GM12878 (cell line): ENCODE results near the gene SEMA4C. TPM values are rescaled to one million over a fixed set of nuclear protein-coding genes. Genes with fewer than 3 reads are reported as not detected.
"Not testable (repeated sequence)": the region's sequence is repeated elsewhere in the genome, so short reads cannot be mapped to it uniquely, and the experiment has no call there.

ENCODE experiments used
- ATAC-seq: fragments of 200-7000 bp; cut with Tn5 transposase; 3 replicates; pipeline ENCODE4 v1.9.1; 2020; ENCODE audit warnings: mild to moderate bottlenecking, moderate library complexity
- BruUV-seq: library from RNA; stranded (reverse); fragments of 400-500 nt; replicated peaks from 2 replicates; lab custom pipeline; 2021; lab: Mats Ljungman, UMichigan
- CTCF ChIA-PET: fragments of 300-600 bp; sonication (Branson Sonifier 250); formaldehyde crosslinking; extraction: SDS; loops from one replicate; lab custom pipeline; 2021; ENCODE audit warnings: inconsistent platforms; lab: Yijun Ruan, JAX
- POLR2A ChIA-PET: fragments of 350-600 bp; formaldehyde crosslinking; extraction: SDS; loops from one replicate; lab custom pipeline; 2021; ENCODE audit warnings: inconsistent platforms; lab: Charles Lee
- RAD21 ChIA-PET: fragments of 300-600 bp; sonication (Branson Sonifier 250); formaldehyde crosslinking; loops from one replicate; lab custom pipeline; 2023; ENCODE audit warnings: antibody characterized with exemption; ENCODE audit not compliant: unreplicated experiment; lab: Charles Lee
- SMC1A ChIA-PET: fragments of 300-600 bp; sonication (Branson Sonifier 250); formaldehyde crosslinking; loops from one replicate; lab custom pipeline; 2023; ENCODE audit not compliant: unreplicated experiment, uncharacterized antibody; lab: Charles Lee
- DNase-seq: peaks from one replicate; pipeline ENCODE4 v3.0.0-alpha.2; 2011; ENCODE audit warnings: low read depth, low spot score
- FAIRE-seq: peaks from 3 replicates; lab custom pipeline; 2011; peaks lifted over from hg19 to GRCh38; lab: Jason Lieb, UNC
- H2AFZ ChIP-seq: 2 replicates; pipeline ENCODE4 v1.6.0; 2011; ENCODE audit warnings: low read depth, low read length, control low read depth; ENCODE audit not compliant: control insufficient read depth
- H3K27ac ChIP-seq: 2 replicates; pipeline ENCODE4 v1.5.1; 2011; ENCODE audit warnings: control low read depth; ENCODE audit not compliant: control insufficient read depth, insufficient read depth
- H3K27me3 ChIP-seq, 2 experiments: replicated peaks in 1 of 2; 2 replicates each; pipeline versions ENCODE4 v1.6.0 to v1.6.1; 2011; ENCODE audit warnings: low read length in 1 of 2; ENCODE audit not compliant: control insufficient read depth in 2 of 2, insufficient read depth in 2 of 2
- H3K36me3 ChIP-seq, 2 experiments: 2 replicates each; pipeline ENCODE4 v1.5.1; 2011; ENCODE audit warnings: low read length in 1 of 2; ENCODE audit not compliant: control insufficient read depth in 2 of 2, insufficient read depth in 2 of 2
- H3K4me1 ChIP-seq: 2 replicates; pipeline ENCODE4 v1.6.1; 2011; ENCODE audit warnings: mild to moderate bottlenecking, low read length, moderate library complexity, mixed read lengths; ENCODE audit not compliant: control insufficient read depth, insufficient read depth
- H3K4me2 ChIP-seq: 2 replicates; pipeline ENCODE4 v1.6.0; 2011; ENCODE audit warnings: control low read depth; ENCODE audit not compliant: control insufficient read depth, insufficient read depth
- H3K4me3 ChIP-seq: fragments of 200-600 bp; sonication (generic); 2 replicates; pipeline ENCODE4 v1.5.1; 2016
- H3K79me2 ChIP-seq: 2 replicates; pipeline ENCODE4 v1.6.0; 2011; ENCODE audit warnings: low read length; ENCODE audit not compliant: control insufficient read depth, insufficient read depth
- H3K9ac ChIP-seq: 2 replicates; pipeline ENCODE4 v1.8.0; 2011; ENCODE audit warnings: low read length, control low read depth, mixed read lengths; ENCODE audit not compliant: control insufficient read depth, insufficient read depth
- H3K9me3 ChIP-seq: replicated peaks from 3 replicates; pipeline ENCODE4 v1.5.1; 2011; ENCODE audit warnings: mild to moderate bottlenecking, low read length; ENCODE audit not compliant: control insufficient read depth, insufficient read depth
- H4K20me1 ChIP-seq: 2 replicates; pipeline ENCODE4 v1.6.0; 2011; ENCODE audit not compliant: control insufficient read depth, insufficient read depth
- CBX5 ChIP-seq: sonication (generic); IDR thresholded peaks from 2 replicates; pipeline ENCODE4 v1.6.1; 2016; ENCODE audit warnings: low read depth, moderate library complexity, mild to moderate bottlenecking, inconsistent platforms
- CHD4 ChIP-seq: fragments of 200-600 bp; sonication (generic); IDR thresholded peaks from 2 replicates; pipeline ENCODE4 v1.6.1; 2016; ENCODE audit warnings: mild to moderate bottlenecking
- CREB1 ChIP-seq: IDR thresholded peaks from 2 replicates; pipeline ENCODE4 v1.6.1; 2012; ENCODE audit warnings: low read depth, mild to moderate bottlenecking, inconsistent platforms
- HDAC6 ChIP-seq: fragments of 200-600 bp; sonication (generic); IDR thresholded peaks from one replicate; pipeline ENCODE4 v1.8.0; 2017; ENCODE audit warnings: antibody characterized with exemption; ENCODE audit not compliant: unreplicated experiment
- KAT2A ChIP-seq: conservative IDR thresholded peaks from 2 replicates; pipeline ENCODE4 v1.6.1; 2011; ENCODE audit warnings: low read depth, low read length; ENCODE audit not compliant: control insufficient read depth
- NKRF ChIP-seq: fragments of 450-650 bp; conservative IDR thresholded peaks from 2 replicates; pipeline ENCODE4 v1.6.1; 2017; ENCODE audit warnings: mild to moderate bottlenecking, moderate library complexity
- PAX5 ChIP-seq: IDR thresholded peaks from 2 replicates; pipeline ENCODE4 v1.6.1; 2011; ENCODE audit warnings: low read depth, low read length, borderline replicate concordance
- SMAD1 ChIP-seq: fragments of 450-650 bp; IDR thresholded peaks from 2 replicates; pipeline ENCODE4 v1.6.1; 2018; ENCODE audit warnings: mild to moderate bottlenecking, low read depth; ENCODE audit not compliant: partially characterized antibody
- ZBED1 ChIP-seq: IDR thresholded peaks from 2 replicates; pipeline ENCODE4 v1.6.1; 2016; ENCODE audit warnings: borderline replicate concordance
- ZNF384 ChIP-seq: IDR thresholded peaks from 2 replicates; pipeline ENCODE4 v1.6.1; 2012; ENCODE audit warnings: low read depth, mild to moderate bottlenecking, low read length, improper control_type of control experiment, borderline replicate concordance
- WGBS: methylation state at CpG from one replicate; pipeline ENCODE4 v1.1.6; 2016; ENCODE audit warnings: low lambda C conversion rate; ENCODE audit not compliant: insufficient replicate concordance, insufficient coverage; ENCODE audit errors: missing lambda C conversion rate; 5-methylcytosine and 5-hydroxymethylcytosine counted together
- in situ Hi-C: fragments of 300-500 bp; cut with MboI; formaldehyde crosslinking; loops from 9 replicates; pipeline ENCODE4 v1.14.3; 2018; ENCODE audit warnings: mixed read lengths
- intact Hi-C: fragments of 100-400 bp; cut with micrococcal nuclease; formaldehyde crosslinking; loops from one replicate; pipeline ENCODE4 v1.14.2; 2022; ENCODE audit not compliant: unreplicated experiment
- polyA plus RNA-seq, 11 experiments: library from polyadenylated mRNA; depleted of rRNA in 4 of 11; unstranded in 6 of 11; stranded (reverse) in 5 of 11; fragments of >200 nt; fragmentation: Nextera tagmentation in 4 of 11; fragmentation: Illumina TruSeq in 1 of 11; extraction: Ambion mirVana in 4 of 11; extraction: Trizol in 1 of 11; gene quantifications; 1 replicate in 1 of 11; 2 replicates in 10 of 11; pipeline versions ENCODE4 v1.2.1 to v1.2.3, GENCODE V29; 2011 to 2016; ENCODE audit warnings: inconsistent platforms in 2 of 11, missing spikeins in 2 of 11, low read depth in 1 of 11
- total RNA-seq, 4 experiments: library from RNA; depleted of rRNA in 3 of 4; stranded (reverse); fragments of >200 nt in 3 of 4; fragmentation: Illumina TruSeq in 1 of 4; extraction: Trizol in 1 of 4; gene quantifications; 2 replicates each; pipeline versions ENCODE4 v1.2.1 to v1.2.3, GENCODE V29; 2013 to 2021

SEMA4C gene
- total and polyA plus RNA-seq, 10 of the 15 experiments (the other 5 are each of a cell fraction or from before 2014, with no cell fraction given) = 0.06 to 21.6 (median 6.8) TPM

DNA sequence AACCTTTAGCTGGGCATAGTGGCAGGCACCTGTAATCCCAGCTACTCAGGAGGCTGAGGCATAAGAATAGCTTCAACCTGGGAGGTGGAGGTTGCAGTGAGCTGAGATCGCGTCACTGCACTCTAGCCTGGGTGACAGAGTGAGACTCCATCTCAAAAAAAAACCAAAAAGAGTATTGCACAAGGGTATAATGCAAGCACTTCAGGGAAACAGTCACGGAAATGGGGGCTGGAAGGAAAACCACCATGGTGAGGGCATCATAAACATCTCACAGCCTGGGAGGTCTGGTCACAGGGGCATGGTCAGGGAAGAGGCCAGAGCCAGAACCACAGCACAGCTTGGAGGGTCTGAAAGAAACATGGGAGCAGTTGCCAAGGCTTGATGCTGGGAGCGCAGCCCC is 6.8 kb downstream of the SEMA4C start:
- H3K27ac ChIP-seq, H3K4me3 ChIP-seq, intact Hi-C loops, H3K27me3 ChIP-seq, FAIRE-seq, H3K9ac ChIP-seq, BruUV-seq, H3K4me2 ChIP-seq, in situ Hi-C loops, ATAC-seq, H3K9me3 ChIP-seq, DNase-seq, H2AFZ ChIP-seq, H4K20me1 ChIP-seq, H3K4me1 ChIP-seq, CTCF ChIA-PET: not testable (repeated sequence)
- POLR2A ChIA-PET = interaction anchor here (0.7 kb wide), 1 partner anchor 87 kb away, joined by 4 read pairs; no protein-coding TSS in a partner anchor
- SMC1A ChIA-PET = interaction anchor here (0.7 kb wide), 1 partner anchor 15 kb away, joined by 3 read pairs; no protein-coding TSS in a partner anchor
- Histone ChIP-seq H3K79me2 (peaks cover 21% of the 10 kb centered on the region), H3K36me3 (peaks cover 11 to 31% of the 10 kb centered on the region in 2 experiments; a peak in 3 of 4 replicates)
- RAD21 ChIA-PET = interaction anchor here (0.6 kb wide), 1 partner anchor 359 kb away, joined by 3 read pairs; no protein-coding TSS in a partner anchor
- WGBS = 97% methylated on average over 4 of the region's 4 CpGs

GRCh38 chr2:96861074-96861473 is 8.8 kb downstream of the SEMA4C start:
- DNase-seq (no peak), FAIRE-seq (no peak), ATAC-seq (no peak)
- peaks cover 16% of the 10 kb centered on the region for H3K79me2 ChIP-seq
- H3K4me1 ChIP-seq = peaks cover 3% of the 10 kb centered on the region; the same call in 1 of the 2 replicates
- H3K27me3 ChIP-seq = no peaks in the 10 kb centered on the region
- POLR2A ChIA-PET = interaction anchor here (1.6 kb wide), 1 partner anchor 93 kb away, joined by 4 read pairs; no protein-coding TSS in a partner anchor
- no peak overlapping the region for H3K9ac ChIP-seq
- 91% methylated on average over 17 of the region's 17 CpGs for WGBS
- no peak overlapping the region for H3K27ac ChIP-seq
- RAD21 ChIA-PET = no interaction called here
- SMC1A ChIA-PET = no interaction called here
- H3K9me3 ChIP-seq = no peaks in the 10 kb centered on the region
- peaks cover 11 to 31% of the 10 kb centered on the region in 2 experiments; a peak in 3 of 4 replicates for H3K36me3 ChIP-seq
- CTCF ChIA-PET = interaction anchor here (0.6 to 10.4 kb wide), 4 partner anchors 13 to 251 kb away, joined by 3 to 238 read pairs (median 4); no protein-coding TSS in a partner anchor
- in situ Hi-C loops (no loop called here), intact Hi-C loops (no loop called here)
- BruUV-seq = no TSS peak
- H4K20me1 ChIP-seq = no peaks in the 10 kb centered on the region
- no peak overlapping the region for H3K4me3 ChIP-seq
- no peak overlapping the region for H3K4me2 ChIP-seq
- no peak overlapping the region for H2AFZ ChIP-seq
- TF ChIP-seq NKRF (no peak), SMAD1 (no peak), CBX5 (no peak), PAX5 (no peak), KAT2A (no peak), ZBED1 (no peak), CHD4 (no peak), CREB1 (no peak), HDAC6 (no peak), ZNF384 (no peak)
